PC-3 (cell line): ENCODE results near the gene GPC5. TPM values are rescaled to one million over a fixed set of nuclear protein-coding genes. Genes with fewer than 3 reads are reported as not detected.

Experiments
- ATAC-seq: fragments of 200-7000 bp; cut with Tn5 transposase; 2 replicates; pipeline ENCODE4 v1.9.1; 2020; ENCODE audit warnings: mild to moderate bottlenecking, moderate library complexity
- BruUV-seq: library from RNA; stranded (reverse); fragments of 400-500 nt; replicated peaks from 2 replicates; lab custom pipeline; 2021; lab: Mats Ljungman, UMichigan
- CTCF ChIA-PET: fragments of 300-600 bp; sonication (Branson Sonifier 250); formaldehyde crosslinking; loops from one replicate; lab custom pipeline; 2022; ENCODE audit warnings: antibody characterized with exemption; lab: Charles Lee
- POLR2A ChIA-PET: fragments of 300-600 bp; sonication (Branson Sonifier 250); formaldehyde crosslinking; loops from one replicate; lab custom pipeline; 2022; ENCODE audit warnings: antibody characterized with exemption; ENCODE audit not compliant: unreplicated experiment; lab: Charles Lee
- DNase-seq: peaks from one replicate; pipeline ENCODE4 v3.0.0-alpha.2; 2015
- H2AFZ ChIP-seq: fragments of 300-600 bp; sonication (generic); 2 replicates; pipeline ENCODE4 v1.6.0; 2016; ENCODE audit warnings: antibody characterized with exemption, low read length
- H3F3A ChIP-seq: fragments of 300-600 bp; sonication (generic); one replicate; pipeline ENCODE4 v1.6.0; 2017; ENCODE audit warnings: antibody characterized with exemption, low read length, control low read depth, mild to moderate bottlenecking; ENCODE audit not compliant: unreplicated experiment
- H3K27ac ChIP-seq: fragments of 300-600 bp; sonication (generic); 2 replicates; pipeline ENCODE4 v1.5.1; 2016; ENCODE audit warnings: mild to moderate bottlenecking, low read length
- H3K27me3 ChIP-seq: fragments of 300-600 bp; sonication (generic); 2 replicates; pipeline ENCODE4 v1.6.1; 2016; ENCODE audit warnings: low read length, mixed read lengths
- H3K36me3 ChIP-seq: fragments of 300-600 bp; sonication (generic); 2 replicates; pipeline ENCODE4 v1.6.1; 2016; ENCODE audit warnings: low read depth, mixed run types, low read length, mixed read lengths
- H3K4me1 ChIP-seq: fragments of 300-600 bp; sonication (generic); 2 replicates; pipeline ENCODE4 v1.5.1; 2016; ENCODE audit warnings: low read length; ENCODE audit not compliant: insufficient read depth
- H3K4me2 ChIP-seq: fragments of 300-600 bp; sonication (generic); 2 replicates; pipeline ENCODE4 v1.6.0; 2016; ENCODE audit warnings: low read length
- H3K4me3 ChIP-seq: fragments of 300-600 bp; sonication (generic); 2 replicates; pipeline ENCODE4 v1.5.1; 2016; ENCODE audit warnings: mild to moderate bottlenecking, low read length, mixed read lengths
- H3K79me2 ChIP-seq: fragments of 300-600 bp; sonication (generic); 2 replicates; pipeline ENCODE4 v1.6.1; 2017; ENCODE audit warnings: low read length, mixed read lengths
- H3K9ac ChIP-seq: fragments of 300-600 bp; sonication (generic); 2 replicates; pipeline ENCODE4 v1.6.0; 2016; ENCODE audit warnings: mild to moderate bottlenecking, low read length
- H3K9me2 ChIP-seq: fragments of 300-600 bp; sonication (generic); replicated peaks from 2 replicates; pipeline ENCODE4 v1.6.1; 2016; ENCODE audit warnings: mixed run types, low read length, mixed read lengths
- H3K9me3 ChIP-seq: fragments of 300-600 bp; sonication (generic); 2 replicates; pipeline ENCODE4 v1.6.1; 2016; ENCODE audit warnings: low read length, mixed read lengths
- H4K20me1 ChIP-seq: fragments of 300-600 bp; sonication (generic); 2 replicates; pipeline ENCODE4 v1.6.1; 2016; ENCODE audit warnings: low read length, mixed read lengths
- CTCF ChIP-seq: fragments of 300-600 bp; sonication (generic); conservative IDR thresholded peaks from 2 replicates; pipeline ENCODE4 v1.5.1; 2017; ENCODE audit warnings: antibody characterized with exemption, low read depth, mild to moderate bottlenecking, low read length
- EZH2 ChIP-seq: fragments of 300-600 bp; sonication (generic); IDR thresholded peaks from one replicate; pipeline ENCODE4 v1.6.1; 2017; ENCODE audit warnings: antibody characterized with exemption, mild to moderate bottlenecking, low read length; ENCODE audit not compliant: unreplicated experiment
- EZH2phosphoT487 ChIP-seq: fragments of 300-600 bp; sonication (generic); IDR thresholded peaks from 2 replicates; pipeline ENCODE4 v1.6.1; 2018; ENCODE audit warnings: mild to moderate bottlenecking, antibody characterized with exemption, low read length, borderline replicate concordance
- intact Hi-C: fragments of 100-400 bp; cut with micrococcal nuclease; formaldehyde crosslinking; loops from 2 replicates; pipeline ENCODE4 v1.9.0; 2023
- total RNA-seq: library from RNA; depleted of rRNA; stranded (reverse); fragments of >200 nt; gene quantifications from 2 replicates; pipeline ENCODE4 v1.2.3, GENCODE V29; 2014

Gene GPC5
- total RNA-seq, 1 experiment from 2014 or later: not detected

- ATAC-seq (no peak), DNase-seq (no peak)
- no peak overlapping the region for H3K4me3 ChIP-seq
- H3K9ac ChIP-seq: no peak overlapping the region
- POLR2A ChIA-PET: no interaction called here
- no peaks in the 10 kb centered on the region for H4K20me1 ChIP-seq
- no peak overlapping the region for H3K4me2 ChIP-seq
- H3K79me2 ChIP-seq: no peaks in the 10 kb centered on the region
- no peaks in the 10 kb centered on the region for H3K27me3 ChIP-seq
- H3K27ac ChIP-seq: no peak overlapping the region
- H3K36me3 ChIP-seq: no peaks in the 10 kb centered on the region
- no peak for TF ChIP-seq EZH2
- TF ChIP-seq CTCF: no peak
- no peak for TF ChIP-seq EZH2phosphoT487
- no peaks in the 10 kb centered on the region for H3K4me1 ChIP-seq
- no peaks in the 10 kb centered on the region for H3K9me3 ChIP-seq
- BruUV-seq: no TSS peak
- intact Hi-C loops: no loop called here
- CTCF ChIA-PET: no interaction called here
- H3K9me2 ChIP-seq: no peaks in the 10 kb centered on the region
- no peak overlapping the region for H2AFZ ChIP-seq
- no peaks in the 10 kb centered on the region for H3F3A ChIP-seq
Measured at GRCh38 chr13:91504216-91504615, 105.8 kb downstream of the GPC5 start.

- no peak overlapping the region for H3K27ac ChIP-seq
Measured at GRCh38 chr13:91506759-91507158, 108.3 kb downstream of the GPC5 start.

GRCh38 chr13:91510058-91510457, 111.6 kb downstream of the GPC5 start:
- Histone ChIP-seq H3K27me3 (no peaks in the 10 kb centered on the region), H3K9me2 (no peaks in the 10 kb centered on the region), H3F3A (no peaks in the 10 kb centered on the region), H3K4me3 (no peak overlapping the region), H3K79me2 (no peaks in the 10 kb centered on the region), H3K4me1 (no peaks in the 10 kb centered on the region), H2AFZ (no peak overlapping the region), H3K36me3 (no peaks in the 10 kb centered on the region), H4K20me1 (no peaks in the 10 kb centered on the region), H3K9me3 (no peaks in the 10 kb centered on the region), H3K4me2 (no peak overlapping the region), H3K9ac (no peak overlapping the region), H3K27ac (no peak overlapping the region)
- ATAC-seq (no peak), DNase-seq (no peak)
- ChIA-PET CTCF (no interaction called here), POLR2A (no interaction called here)
- intact Hi-C loops: no loop called here
- TF ChIP-seq CTCF (no peak), EZH2 (no peak), EZH2phosphoT487 (no peak)
- BruUV-seq: no TSS peak

More at GRCh38 chr13:91506759-91507158, 108.3 kb downstream of the GPC5 start:
- H3K9me3 ChIP-seq: no peaks in the 10 kb centered on the region
- intact Hi-C loops: no loop called here
- no peaks in the 10 kb centered on the region for H3K79me2 ChIP-seq
- no peaks in the 10 kb centered on the region for H3K36me3 ChIP-seq
- no TSS peak for BruUV-seq
- H4K20me1 ChIP-seq: no peaks in the 10 kb centered on the region
- H3K9ac ChIP-seq: no peak overlapping the region
- no peak overlapping the region for H3K4me2 ChIP-seq
- CTCF ChIA-PET: no interaction called here
- no peak for TF ChIP-seq EZH2
- TF ChIP-seq CTCF: no peak
- TF ChIP-seq EZH2phosphoT487: no peak
- H2AFZ ChIP-seq: no peak overlapping the region
- ATAC-seq: no peak
- no peaks in the 10 kb centered on the region for H3K4me1 ChIP-seq
- POLR2A ChIA-PET: no interaction called here
- no peak for DNase-seq
- no peaks in the 10 kb centered on the region for H3K9me2 ChIP-seq
- H3K27me3 ChIP-seq: no peaks in the 10 kb centered on the region
- no peak overlapping the region for H3K4me3 ChIP-seq
- no peaks in the 10 kb centered on the region for H3F3A ChIP-seq
